Prostate gland (tissue), 2 donors: ENCODE results near the gene BIN1. TPM values are rescaled to one million over a fixed set of nuclear protein-coding genes. Genes with fewer than 3 reads are reported as not detected.

Experiments
- DNase-seq: peaks from one replicate; pipeline ENCODE4 v3.0.0-alpha.2; 2019; ENCODE audit warnings: low spot score
- H3K27ac ChIP-seq, 2 donors: fragments of 200-600 bp; sonication (generic); 2 replicates each; pipeline ENCODE4 v1.5.1; 2017 to 2019
- H3K27me3 ChIP-seq: fragments of 200-600 bp; sonication (generic); replicated peaks from 2 replicates; pipeline ENCODE4 v1.5.1; 2019; ENCODE audit not compliant: insufficient read depth
- H3K36me3 ChIP-seq, 2 donors: fragments of 200-600 bp; sonication (generic); 1 replicate in 1 of 2; 2 replicates in 1 of 2; pipeline versions ENCODE4 v1.5.1 to v1.8.1; 2017 to 2019
- H3K4me1 ChIP-seq: fragments of 200-600 bp; sonication (generic); replicated peaks from 2 replicates; pipeline ENCODE4 v1.5.1; 2019
- H3K4me3 ChIP-seq, 2 donors: fragments of 200-600 bp; sonication (generic); 2 replicates each; pipeline ENCODE4 v1.5.1; 2017 to 2019
- H3K9me3 ChIP-seq: fragments of 200-600 bp; sonication (generic); 2 replicates; pipeline ENCODE4 v1.5.1; 2017
- CTCF ChIP-seq, 4 experiments: fragments of 200-600 bp in 2 of 4; fragments of 450-650 bp in 2 of 4; sonication (generic) in 2 of 4; IDR thresholded peaks; 1 replicate in 3 of 4; 2 replicates in 1 of 4; pipeline ENCODE4 v1.5.1; 2016 to 2019; ENCODE audit warnings: antibody characterized with exemption in 4 of 4, mild to moderate bottlenecking in 2 of 4, moderate library complexity in 2 of 4
- POLR2A ChIP-seq: fragments of 450-650 bp; IDR thresholded peaks from one replicate; pipeline ENCODE4 v1.6.1; 2016; ENCODE audit warnings: antibody characterized with exemption, mild to moderate bottlenecking
- POLR2AphosphoS5 ChIP-seq: sonication (generic); formaldehyde crosslinking; IDR thresholded peaks from one replicate; pipeline ENCODE4 v1.6.1; 2017; ENCODE audit warnings: antibody characterized with exemption
- WGBS: methylation state at CpG from one replicate; pipeline ENCODE4 v1.1.5; 2018; 5-methylcytosine and 5-hydroxymethylcytosine counted together
- intact Hi-C: fragments of 100-400 bp; cut with DNase I; formaldehyde crosslinking; loops from one replicate; pipeline ENCODE4 v1.14.2; 2022
- total RNA-seq, 2 donors: library from RNA; depleted of rRNA; stranded (reverse); fragments of >200 nt; gene quantifications; one replicate each; pipeline ENCODE4 v1.1.0, GENCODE V29; 2016

BIN1 gene
- total RNA-seq, 2 donors from 2014 or later = 65.6 to 70.1 TPM

- TF ChIP-seq POLR2AphosphoS5 (no peak), CTCF (IDR thresholded peaks at IDR 0.05) (no peak), POLR2A (no peak)
- no peak for DNase-seq
- intact Hi-C loops = no loop called here
- Histone ChIP-seq H3K27ac (no peak overlapping the region), H3K36me3 (no peaks in the 10 kb centered on the region), H3K9me3 (no peaks in the 10 kb centered on the region), H3K27me3 (no peaks in the 10 kb centered on the region), H3K4me1 (no peaks in the 10 kb centered on the region), H3K4me3 (no peak overlapping the region)
- 78% methylated on average over 24 of the region's 24 CpGs for WGBS
Measured at GRCh38 chr2:127052057-127052770, 54.7 kb downstream of the BIN1 start.

- H3K9me3 ChIP-seq = no peaks in the 10 kb centered on the region
- 81% methylated on average over 29 of the region's 29 CpGs for WGBS
- intact Hi-C loops = no loop called here
- H3K36me3 ChIP-seq = no peaks in the 10 kb centered on the region
- H3K27ac ChIP-seq = no peak overlapping the region
- H3K4me1 ChIP-seq = no peaks in the 10 kb centered on the region
- DNase-seq = no peak
- no peak for TF ChIP-seq CTCF (IDR thresholded peaks at IDR 0.05)
- no peak for TF ChIP-seq POLR2A
- no peak for TF ChIP-seq POLR2AphosphoS5
- H3K27me3 ChIP-seq = no peaks in the 10 kb centered on the region
- H3K4me3 ChIP-seq = no peak overlapping the region
Measured at GRCh38 chr2:127051116-127052056, 55.6 kb downstream of the BIN1 start.

GRCh38 chr2:127050803-127051115 lies 56.2 kb downstream of the BIN1 start:
- H3K4me1 ChIP-seq = no peaks in the 10 kb centered on the region
- H3K4me3 ChIP-seq = no peak overlapping the region
- H3K27me3 ChIP-seq = no peaks in the 10 kb centered on the region
- H3K9me3 ChIP-seq = no peaks in the 10 kb centered on the region
- WGBS = 89% methylated on average over 14 of the region's 14 CpGs
- no peak for DNase-seq
- H3K36me3 ChIP-seq = no peaks in the 10 kb centered on the region
- TF ChIP-seq POLR2A (no peak), POLR2AphosphoS5 (no peak), CTCF (IDR thresholded peaks at IDR 0.05) (no peak)
- intact Hi-C loops = no loop called here
- no peak overlapping the region for H3K27ac ChIP-seq

GRCh38 chr2:127049927-127050802 lies 56.8 kb downstream of the BIN1 start:
- WGBS = 36% methylated on average over 30 of the region's 33 CpGs
- Histone ChIP-seq H3K9me3 (no peaks in the 10 kb centered on the region), H3K27ac (no peak overlapping the region), H3K4me1 (no peaks in the 10 kb centered on the region), H3K27me3 (no peaks in the 10 kb centered on the region), H3K36me3 (no peaks in the 10 kb centered on the region), H3K4me3 (no peak overlapping the region)
- TF ChIP-seq CTCF (IDR thresholded peaks at IDR 0.05) = peak; percentile 68 to 88 (median 84)
- no peak for TF ChIP-seq POLR2A
- no peak for TF ChIP-seq POLR2AphosphoS5
- no peak for DNase-seq
- intact Hi-C loops = no loop called here
